Aorta (tissue), 5 donors: ENCODE results near the gene VPS54. TPM values are rescaled to one million over a fixed set of nuclear protein-coding genes. Genes with fewer than 3 reads are reported as not detected.

Source experiments
- ATAC-seq: fragments of 200-7000 bp; cut with Tn5 transposase; one replicate; pipeline ENCODE4 v1.9.1; 2022; ENCODE audit warnings: moderate library complexity; ENCODE audit not compliant: low FRiP score
- DNase-seq, 2 donors: peaks; one replicate each; pipeline ENCODE4 v3.0.0-alpha.2; 2020
- H3K27ac ChIP-seq, 2 donors: one replicate each; pipeline ENCODE4 v1.5.1; 2013; ENCODE audit warnings: low read length in 2 of 2, mild to moderate bottlenecking in 2 of 2, moderate library complexity in 2 of 2, control low read depth in 1 of 2, inconsistent platforms in 1 of 2, low read depth in 1 of 2
- H3K27me3 ChIP-seq, 2 donors: one replicate each; pipeline ENCODE4 v1.6.1; 2013; ENCODE audit warnings: control low read depth in 1 of 2, low read length in 1 of 2, mild to moderate bottlenecking in 1 of 2, moderate library complexity in 1 of 2; ENCODE audit not compliant: insufficient read depth in 2 of 2, control insufficient read depth in 1 of 2
- H3K36me3 ChIP-seq, 2 donors: one replicate each; pipeline ENCODE4 v1.6.1; 2013; ENCODE audit warnings: control low read depth in 1 of 2, low read length in 1 of 2, mild to moderate bottlenecking in 1 of 2; ENCODE audit not compliant: insufficient read depth in 2 of 2, control insufficient read depth in 1 of 2
- H3K4me1 ChIP-seq, 2 donors: one replicate each; pipeline ENCODE4 v1.6.1; 2013; ENCODE audit warnings: low read length in 2 of 2, control low read depth in 1 of 2, mild to moderate bottlenecking in 1 of 2, moderate library complexity in 1 of 2; ENCODE audit not compliant: insufficient read depth in 2 of 2, control insufficient read depth in 1 of 2
- H3K4me3 ChIP-seq, 2 donors: one replicate each; pipeline ENCODE4 v1.5.1; 2013; ENCODE audit warnings: low read length in 2 of 2, control low read depth in 1 of 2, mild to moderate bottlenecking in 1 of 2
- H3K9me3 ChIP-seq: one replicate; pipeline ENCODE4 v1.6.1; 2013; ENCODE audit warnings: mild to moderate bottlenecking, low read length; ENCODE audit not compliant: control insufficient read depth
- WGBS, 2 donors: extraction: QIAGEN DNeasy Blood & Tissue Kit; methylation state at CpG; one replicate each; pipeline ENCODE4 v1.1.7; 2013; 5-methylcytosine and 5-hydroxymethylcytosine counted together
- intact Hi-C, 2 donors: fragments of 100-400 bp; cut with DNase I; formaldehyde crosslinking; loops; one replicate each; pipeline versions ENCODE4 v1.14.2 to v1.15.0; 2022
- polyA plus RNA-seq, 2 donors: library from polyadenylated mRNA; stranded (reverse); fragments of 200-250 nt; gene quantifications; one replicate each; pipeline ENCODE4 v1.2.3, GENCODE V29; 2013
- total RNA-seq, 2 donors: library from RNA; stranded (reverse); fragmentation: NEBNext Ultra II Directional; extraction: Animal tissue kit (Norgen Biotek cat#: 25700); gene quantifications; one replicate each; pipeline ENCODE4 v1.2.1, GENCODE V29; 2021
- donor health status: healthy with polysubstance abuse.
- donor health status: Bipolar disorder and iron deficiency.
- donor health status: DM: no; HTN: no; CAD: no.
- donor health status: DM: no; HTN: no; CAD: no.
- donor health status: DM: yes; HTN: yes; CAD: no.

Gene VPS54
- total and polyA plus RNA-seq, 4 donors: 10.9 to 24.4 (median 22.4) TPM

DNA sequence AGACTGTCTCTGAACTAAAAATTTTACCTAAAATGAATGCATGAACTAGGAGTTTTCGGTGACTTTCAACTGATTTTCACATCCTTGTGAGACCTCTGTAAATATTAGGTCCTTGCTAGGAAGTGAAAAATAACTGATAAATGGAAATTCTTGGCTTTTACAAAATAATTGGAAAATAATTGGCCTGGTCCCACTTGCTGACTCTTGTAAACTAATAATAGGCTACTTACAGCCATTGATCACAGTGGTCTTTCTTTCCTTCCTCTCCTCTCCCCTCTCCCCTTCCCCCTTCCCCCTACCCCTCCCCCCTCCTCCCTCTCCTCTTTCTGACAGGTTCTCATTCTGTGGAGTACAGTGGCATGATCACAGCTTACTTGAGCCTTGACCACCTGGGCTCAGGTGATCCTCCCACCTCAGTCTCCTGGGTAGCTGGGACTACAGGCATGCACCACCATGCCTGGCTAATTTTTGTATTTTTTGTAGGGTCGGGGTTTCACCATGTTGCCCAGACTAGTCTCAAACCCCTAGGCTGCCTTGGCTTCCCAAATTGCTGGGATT is 139.3 kb downstream of the VPS54 start:
- Histone ChIP-seq H3K9me3 (no peaks in the 10 kb centered on the region), H3K27ac (no peak overlapping the region), H3K4me1 (peaks cover 0 to 15% of the 10 kb centered on the region in 2 donors), H3K27me3 (no peaks in the 10 kb centered on the region), H3K4me3 (no peak overlapping the region), H3K36me3 (peaks cover 2% of the 10 kb centered on the region in 2 donors)
- DNase-seq (no peak), ATAC-seq (no peak)
- intact Hi-C loops: no loop called here
- 77 to 84% methylated on average over 2 of the region's 2 CpGs for WGBS, 2 donors

DNA sequence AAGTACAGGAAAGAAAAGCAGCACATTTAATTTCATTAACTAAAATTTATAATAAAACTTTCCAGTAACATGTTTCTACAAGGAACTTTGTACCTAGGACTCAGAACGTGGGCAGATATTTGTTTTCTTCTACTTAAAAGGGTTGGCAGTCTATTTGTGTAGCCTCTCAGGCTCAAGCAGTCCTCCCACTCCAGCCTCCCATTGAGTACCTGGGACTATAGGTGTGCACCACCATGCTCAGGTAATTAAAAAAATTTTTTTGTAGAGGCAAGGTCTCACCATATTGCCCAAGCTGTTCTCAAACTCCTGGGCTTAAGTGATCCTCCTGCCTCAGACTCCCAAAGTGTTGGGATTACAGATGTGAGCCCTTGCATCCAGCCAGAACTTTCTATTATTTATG is 140.7 kb downstream of the VPS54 start:
- H3K4me3 ChIP-seq: no peak overlapping the region
- no peak for ATAC-seq
- 59 to 62% methylated on average over 1 of the region's 1 CpG for WGBS, 2 donors
- H3K9me3 ChIP-seq: no peaks in the 10 kb centered on the region
- DNase-seq: no peak
- intact Hi-C loops: no loop called here
- H3K36me3 ChIP-seq: peaks cover 2 to 5% of the 10 kb centered on the region in 2 donors
- H3K4me1 ChIP-seq: peaks cover 5 to 22% of the 10 kb centered on the region in 2 donors
- peak overlapping the region in 1 of 2 donors; percentile 44 for H3K27ac ChIP-seq
- no peaks in the 10 kb centered on the region for H3K27me3 ChIP-seq

DNA sequence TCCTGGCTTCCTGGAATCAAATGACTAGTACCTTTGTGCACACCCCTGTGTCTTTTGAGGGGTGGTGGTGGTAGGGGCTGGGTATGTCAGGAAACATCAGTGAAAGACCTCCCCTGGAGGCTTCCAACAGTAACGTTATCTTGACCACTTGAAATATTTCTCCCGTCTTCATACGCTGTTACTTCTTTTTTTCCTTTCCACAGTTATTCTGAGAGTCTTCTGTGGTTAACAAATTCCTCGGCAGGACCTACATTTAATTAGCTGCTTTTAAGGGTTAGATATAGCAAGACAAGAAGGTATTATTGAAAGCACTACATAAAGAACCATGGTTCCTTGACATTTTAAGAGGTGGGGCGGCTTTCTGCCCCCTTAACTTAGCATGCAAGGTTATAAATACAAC is 142.9 kb downstream of the VPS54 start:
- Histone ChIP-seq H3K27ac (no peak overlapping the region), H3K4me1 (peaks cover 5 to 25% of the 10 kb centered on the region in 2 donors), H3K27me3 (no peaks in the 10 kb centered on the region), H3K4me3 (no peak overlapping the region), H3K9me3 (no peaks in the 10 kb centered on the region), H3K36me3 (peaks cover 0 to 2% of the 10 kb centered on the region in 2 donors)
- 42 to 50% methylated on average over 5 of the region's 5 CpGs for WGBS, 2 donors
- ATAC-seq (no peak), DNase-seq (no peak)
- intact Hi-C loops: no loop called here

- Histone ChIP-seq H3K4me1 (peaks cover 5 to 26% of the 10 kb centered on the region in 2 donors), H3K27me3 (no peaks in the 10 kb centered on the region), H3K9me3 (no peaks in the 10 kb centered on the region), H3K36me3 (peaks cover 0 to 2% of the 10 kb centered on the region in 2 donors), H3K4me3 (no peak overlapping the region), H3K27ac (peak overlapping the region; percentile 57 to 65)
- 41 to 44% methylated on average over 3 of the region's 3 CpGs for WGBS, 2 donors
- intact Hi-C loops: no loop called here
- DNase-seq (no peak), ATAC-seq (peak; percentile 72)
Observed at GRCh38 chr2:63875559-63876245, 143.5 kb downstream of the VPS54 start.

DNA sequence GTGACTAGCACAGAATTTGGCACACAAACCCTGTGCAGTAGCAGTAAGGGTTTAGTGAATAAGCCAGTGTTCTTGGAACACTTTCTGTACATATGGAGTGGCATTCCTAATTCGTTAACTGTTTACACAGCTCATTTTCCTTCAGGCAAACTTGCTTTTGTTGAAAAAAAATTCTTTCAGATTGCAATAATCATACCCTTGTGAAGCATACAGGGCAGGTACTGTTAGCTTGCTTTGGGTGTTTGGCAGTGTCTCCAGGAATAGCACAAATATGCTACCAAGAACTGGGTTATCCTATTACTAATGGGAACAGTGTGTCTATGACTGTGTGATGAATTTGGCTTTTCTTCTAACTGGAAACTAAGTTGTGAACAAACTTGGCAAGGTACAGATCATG is 144.1 kb downstream of the VPS54 start:
- 0 to 7% methylated on average over 1 of the region's 1 CpG for WGBS, 2 donors
- Histone ChIP-seq H3K4me1 (peaks cover 6 to 26% of the 10 kb centered on the region in 2 donors), H3K27ac (no peak overlapping the region), H3K36me3 (peaks cover 0 to 2% of the 10 kb centered on the region in 2 donors), H3K4me3 (no peak overlapping the region), H3K9me3 (no peaks in the 10 kb centered on the region), H3K27me3 (no peaks in the 10 kb centered on the region)
- intact Hi-C loops: no loop called here
- no peak for ATAC-seq
- DNase-seq: no peak

DNA sequence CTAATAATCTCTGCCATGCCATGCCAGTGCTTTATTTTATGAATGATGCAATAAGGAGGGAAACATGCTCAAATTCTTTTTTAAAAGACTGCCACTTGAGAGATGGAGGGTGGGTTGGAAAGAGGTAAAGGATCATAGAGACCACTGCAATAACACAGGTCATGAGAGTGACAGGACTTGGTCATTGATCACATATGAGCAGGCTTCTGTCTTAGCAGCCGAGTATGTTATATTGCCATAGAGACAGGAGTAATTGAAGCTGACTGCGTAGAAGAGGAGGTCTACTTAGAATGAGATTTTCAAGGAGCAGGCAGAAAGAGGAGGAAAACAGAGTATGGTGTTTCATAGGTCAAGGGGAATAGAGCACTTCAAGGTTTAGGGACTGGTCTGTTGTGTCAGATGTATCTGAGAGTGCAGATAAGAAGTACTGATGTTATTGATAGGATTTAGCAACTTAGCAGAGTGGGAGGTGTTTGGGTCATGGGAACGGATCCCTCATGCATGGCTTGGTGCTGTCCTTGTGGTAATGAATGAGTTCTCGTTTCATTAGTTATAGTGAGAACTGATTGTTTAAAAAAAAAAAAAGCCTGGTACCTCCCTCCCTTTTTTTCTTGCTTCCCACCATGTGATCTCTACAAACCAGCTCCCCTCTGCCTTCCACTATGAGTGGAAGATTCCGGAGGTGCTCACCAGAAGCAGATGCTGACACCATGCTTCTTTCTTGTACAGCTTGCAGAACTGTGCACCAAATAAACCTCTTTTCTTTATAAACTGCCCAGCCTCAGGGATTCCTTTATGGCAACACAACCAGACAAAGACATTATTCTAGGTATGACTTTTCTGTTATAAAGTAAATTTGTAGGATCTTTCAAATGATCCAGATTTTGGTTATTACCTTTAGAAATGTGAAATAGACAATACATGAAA is 144.8 kb downstream of the VPS54 start:
- H3K27ac ChIP-seq: peak overlapping the region; percentile 51 to 84

GRCh38 chr2:63872571-63873328 is 146.5 kb downstream of the VPS54 start:
- intact Hi-C loops: no loop called here
- H3K9me3 ChIP-seq: no peaks in the 10 kb centered on the region
- H3K4me3 ChIP-seq: no peak overlapping the region
- H3K36me3 ChIP-seq: peaks cover 0 to 2% of the 10 kb centered on the region in 2 donors
- WGBS, 2 donors: 19 to 21% methylated on average over 6 of the region's 6 CpGs
- DNase-seq (no peak), ATAC-seq (no peak)
- peaks cover 6 to 26% of the 10 kb centered on the region in 2 donors for H3K4me1 ChIP-seq
- H3K27me3 ChIP-seq: no peaks in the 10 kb centered on the region
- peak overlapping the region in 1 of 2 donors; percentile 51 for H3K27ac ChIP-seq

More for the DNA sequence above, 144.8 kb downstream of the VPS54 start:
- ATAC-seq (no peak), DNase-seq (no peak)
- WGBS, 2 donors: 95 to 96% methylated on average over 5 of the region's 5 CpGs
- no peaks in the 10 kb centered on the region for H3K9me3 ChIP-seq
- peaks cover 6 to 26% of the 10 kb centered on the region in 2 donors for H3K4me1 ChIP-seq
- intact Hi-C loops: no loop called here
- no peak overlapping the region for H3K4me3 ChIP-seq
- no peaks in the 10 kb centered on the region for H3K27me3 ChIP-seq
- peaks cover 0 to 2% of the 10 kb centered on the region in 2 donors for H3K36me3 ChIP-seq

DNA sequence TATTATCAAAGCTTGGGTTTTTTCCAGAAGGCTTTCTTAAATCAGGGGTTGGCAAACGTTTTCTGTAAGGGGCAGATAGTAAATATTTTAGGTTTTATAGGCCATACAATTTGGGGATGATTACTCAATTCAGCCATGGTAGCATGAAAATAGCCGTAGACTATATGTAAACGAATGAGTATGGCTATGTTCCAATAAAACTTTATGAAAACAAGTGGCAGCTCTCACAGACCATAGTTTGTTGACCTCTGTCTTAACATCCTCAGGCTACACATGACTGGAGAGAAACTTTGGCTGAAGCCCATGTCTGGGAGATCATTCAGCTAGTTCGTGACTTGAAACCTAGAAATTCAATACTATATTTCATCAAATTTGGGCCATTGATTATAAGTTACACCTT is 147.4 kb downstream of the VPS54 start:
- no peak for DNase-seq

More for the DNA sequence above, 147.4 kb downstream of the VPS54 start:
- Histone ChIP-seq H3K9me3 (no peaks in the 10 kb centered on the region), H3K4me3 (no peak overlapping the region), H3K27me3 (no peaks in the 10 kb centered on the region), H3K36me3 (peaks cover 0 to 2% of the 10 kb centered on the region in 2 donors), H3K27ac (peak overlapping the region in 1 of 2 donors; percentile 60), H3K4me1 (peaks cover 6 to 26% of the 10 kb centered on the region in 2 donors)
- 16 to 20% methylated on average over 4 of the region's 4 CpGs for WGBS, 2 donors
- intact Hi-C loops: no loop called here
- no peak for ATAC-seq
